Occipital lobe (tissue), 2 donors: ENCODE data around the gene PHF2. TPM values are rescaled to one million over a fixed set of nuclear protein-coding genes. Genes with fewer than 3 reads are reported as not detected.
A peak's percentile ranks its signal among the peaks of the same experiment; 100 is the strongest.

Experiments used
- DNase-seq: peaks from one replicate; lab custom pipeline; 2025; lab: John Stamatoyannopoulos, UW
- total RNA-seq: library from RNA; depleted of rRNA; stranded (reverse); fragments of >200 nt; gene quantifications from one replicate; pipeline ENCODE4 v1.2.3, GENCODE V29; 2014

PHF2 gene
- total RNA-seq, result 33.4 TPM

DNA sequence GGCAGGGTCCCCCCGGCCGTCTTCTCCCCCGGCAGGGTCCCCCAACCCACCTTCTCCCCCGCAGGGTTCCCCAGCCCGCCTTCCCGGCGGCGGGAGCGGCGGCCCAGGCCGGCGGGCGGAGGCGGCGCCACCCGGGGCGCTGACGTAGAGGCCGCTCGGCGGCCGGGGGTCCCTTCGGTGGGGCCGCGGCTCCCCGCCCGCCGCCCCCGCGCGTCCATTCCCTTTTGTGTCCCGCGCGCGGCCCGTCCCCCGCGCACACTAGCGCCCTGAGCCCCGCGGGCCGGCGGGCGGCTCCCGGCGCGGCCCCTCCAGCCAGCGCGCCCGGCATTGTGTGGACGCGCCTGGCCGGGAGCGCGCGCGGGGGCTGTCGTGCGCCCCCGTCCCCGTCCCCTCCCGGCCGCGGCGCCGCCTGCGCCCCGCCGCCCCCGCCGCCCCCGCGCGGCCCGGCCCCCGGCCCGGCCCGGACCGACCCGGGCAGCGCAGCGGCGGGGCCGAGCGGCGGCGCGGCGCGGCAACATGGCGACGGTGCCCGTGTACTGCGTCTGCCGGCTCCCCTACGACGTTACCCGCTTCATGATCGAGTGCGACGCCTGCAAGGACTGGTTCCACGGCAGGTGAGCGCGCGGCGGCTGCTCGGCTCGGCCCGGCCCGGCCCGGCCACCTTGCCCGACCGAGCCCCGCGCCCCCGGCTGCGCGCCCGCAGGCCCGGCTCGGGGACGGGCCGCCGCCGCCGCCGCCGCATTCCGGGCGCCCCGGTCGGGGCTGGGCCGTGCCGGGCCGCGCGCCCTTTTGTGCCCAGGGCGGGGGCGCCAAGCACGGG is at the start of gene PHF2:
PHF2 (plus strand) TSS at position 327 of the 820 bp plus-strand sequence; CDS start at position 517, 190 bp downstream.
- no peak for DNase-seq

DNA sequence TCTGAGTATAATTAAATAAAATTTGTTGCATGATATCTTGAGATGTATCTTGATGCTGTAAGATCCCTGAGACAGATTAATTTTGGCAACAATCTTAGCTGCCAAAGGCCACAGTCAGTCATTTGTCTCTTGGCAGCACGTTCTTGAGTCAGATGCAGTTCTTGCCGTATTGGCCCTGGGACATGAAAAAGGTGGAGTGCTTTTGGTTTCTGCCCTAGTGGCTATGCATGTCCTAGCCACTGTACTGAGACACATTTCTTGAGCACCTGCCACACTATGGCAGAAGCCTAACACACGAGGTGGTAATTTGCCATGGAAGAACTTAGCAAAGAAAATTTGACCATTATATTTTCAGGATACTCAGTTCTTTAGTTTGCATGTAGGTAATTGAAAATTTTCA is 45.0 kb upstream of the PHF2 start:
- no peak for DNase-seq

DNA sequence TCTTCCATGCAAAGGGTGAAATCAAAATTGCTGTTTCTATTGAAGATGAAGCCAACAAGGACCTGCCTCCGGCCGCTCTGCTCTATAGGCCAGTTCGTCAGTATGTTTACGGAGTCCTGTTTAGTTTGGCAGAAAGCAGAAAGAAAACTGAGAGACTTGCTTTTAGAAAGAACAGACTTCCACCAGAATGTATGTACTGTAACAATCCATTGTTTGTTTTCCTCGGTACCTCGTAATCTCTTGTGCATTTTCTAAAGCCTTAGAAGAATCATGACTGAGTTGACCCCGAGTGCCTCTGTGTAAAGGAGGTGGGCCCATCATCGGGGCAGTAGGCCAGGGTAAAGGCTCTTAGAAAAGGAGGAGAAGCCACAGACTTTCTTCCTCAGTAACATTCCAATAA is 44.2 kb upstream of the PHF2 start:
- no peak for DNase-seq

DNA sequence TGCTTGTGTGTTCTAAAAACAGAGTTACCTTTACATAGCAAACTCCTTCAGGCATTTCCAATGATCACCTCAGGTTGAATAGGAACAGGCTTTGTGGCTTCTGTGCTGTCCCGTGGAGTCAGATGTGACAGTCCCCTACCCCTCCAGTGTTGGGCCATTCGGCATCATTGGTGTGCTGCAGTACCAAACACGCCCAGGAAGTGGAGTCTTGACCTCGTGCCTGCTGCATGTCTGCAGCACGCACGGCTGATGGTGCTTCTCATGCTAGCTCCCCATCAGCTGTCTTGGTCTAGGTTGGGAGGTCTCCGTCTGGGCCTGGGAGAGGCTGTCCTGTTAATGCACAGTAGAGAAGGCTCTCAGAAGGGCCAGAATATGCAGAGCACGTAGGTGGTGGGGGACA is 42.5 kb upstream of the PHF2 start:
- DNase-seq, result no peak

DNA sequence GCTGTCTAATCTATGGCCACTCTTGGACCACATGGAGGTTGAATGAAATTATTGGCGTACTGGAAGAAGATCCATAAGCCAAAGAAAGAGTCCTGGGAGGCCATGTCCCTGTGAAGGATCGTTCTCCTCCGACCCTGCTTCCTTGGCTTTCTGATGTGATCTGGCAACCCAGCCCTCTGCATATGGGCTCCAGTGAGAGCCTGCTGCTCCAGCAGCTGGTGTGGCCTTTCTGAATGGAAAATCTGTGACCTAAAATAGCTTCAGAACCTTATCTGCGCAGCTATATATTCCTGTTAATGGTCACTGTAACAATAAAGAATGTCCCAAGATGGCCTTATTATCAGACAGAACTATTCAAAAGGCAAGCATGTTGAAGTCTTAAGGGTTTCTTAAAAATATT is 40.2 kb upstream of the PHF2 start:
- no peak for DNase-seq

DNA sequence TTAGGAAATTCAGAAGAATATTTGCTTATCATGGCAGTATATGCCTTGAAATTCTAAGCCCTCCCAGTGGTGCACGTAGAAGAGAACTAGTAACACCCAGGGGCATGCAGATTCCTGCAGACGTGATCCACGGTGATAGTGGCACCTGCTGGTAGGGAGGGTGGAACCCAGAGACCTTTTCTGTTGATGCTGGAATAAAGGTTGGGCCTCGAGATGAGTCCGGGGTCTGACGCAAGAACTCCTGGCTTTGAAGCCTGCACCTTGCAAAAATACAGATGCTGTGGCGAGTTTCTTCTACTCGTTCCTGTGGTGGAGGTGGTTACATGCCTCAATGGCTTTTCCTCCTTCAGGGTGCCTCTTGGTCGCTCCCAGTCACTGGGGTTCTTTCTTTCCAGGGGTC is 39.5 kb upstream of the PHF2 start:
- no peak for DNase-seq

DNA sequence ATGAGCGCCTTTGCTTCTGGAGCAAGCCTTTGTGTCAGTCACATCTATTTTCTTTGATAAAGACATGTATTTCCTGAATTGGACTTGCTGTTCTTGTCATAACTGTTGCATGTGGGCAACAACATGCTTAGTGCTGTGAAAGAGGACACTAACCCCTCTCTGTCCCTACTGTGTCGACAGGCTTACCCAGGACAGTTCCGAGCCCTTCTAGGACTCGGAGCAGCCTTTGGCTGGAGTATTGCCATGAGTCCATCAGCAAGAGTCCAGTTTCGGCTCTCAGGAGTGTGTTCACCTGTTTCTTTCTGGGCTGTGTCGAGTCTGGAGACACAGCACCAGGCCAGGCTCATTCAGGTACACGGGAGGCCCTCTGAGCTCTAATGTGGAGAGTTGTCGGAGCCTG is 36.1 kb upstream of the PHF2 start:
- DNase-seq, result no peak

DNA sequence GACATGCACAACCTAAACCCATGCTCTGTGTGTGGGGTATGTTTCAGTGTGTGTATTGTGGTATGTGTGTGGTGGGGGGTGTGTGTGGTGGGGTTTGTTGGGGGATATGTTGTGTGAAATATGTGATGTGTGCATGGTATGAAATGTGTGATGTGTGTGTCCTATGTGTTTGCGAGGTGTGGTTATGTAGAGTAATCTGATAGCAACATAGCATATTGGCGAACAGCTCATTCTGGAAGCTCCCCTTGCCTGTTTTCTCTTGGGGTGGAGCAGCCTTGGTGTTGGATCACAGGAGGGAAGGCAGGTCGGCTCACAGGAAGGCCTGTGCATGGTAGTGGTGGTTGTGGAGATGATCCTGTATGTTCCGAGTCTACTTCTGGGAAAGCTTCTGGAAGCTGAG is 35.4 kb upstream of the PHF2 start:
- no peak for DNase-seq

DNA sequence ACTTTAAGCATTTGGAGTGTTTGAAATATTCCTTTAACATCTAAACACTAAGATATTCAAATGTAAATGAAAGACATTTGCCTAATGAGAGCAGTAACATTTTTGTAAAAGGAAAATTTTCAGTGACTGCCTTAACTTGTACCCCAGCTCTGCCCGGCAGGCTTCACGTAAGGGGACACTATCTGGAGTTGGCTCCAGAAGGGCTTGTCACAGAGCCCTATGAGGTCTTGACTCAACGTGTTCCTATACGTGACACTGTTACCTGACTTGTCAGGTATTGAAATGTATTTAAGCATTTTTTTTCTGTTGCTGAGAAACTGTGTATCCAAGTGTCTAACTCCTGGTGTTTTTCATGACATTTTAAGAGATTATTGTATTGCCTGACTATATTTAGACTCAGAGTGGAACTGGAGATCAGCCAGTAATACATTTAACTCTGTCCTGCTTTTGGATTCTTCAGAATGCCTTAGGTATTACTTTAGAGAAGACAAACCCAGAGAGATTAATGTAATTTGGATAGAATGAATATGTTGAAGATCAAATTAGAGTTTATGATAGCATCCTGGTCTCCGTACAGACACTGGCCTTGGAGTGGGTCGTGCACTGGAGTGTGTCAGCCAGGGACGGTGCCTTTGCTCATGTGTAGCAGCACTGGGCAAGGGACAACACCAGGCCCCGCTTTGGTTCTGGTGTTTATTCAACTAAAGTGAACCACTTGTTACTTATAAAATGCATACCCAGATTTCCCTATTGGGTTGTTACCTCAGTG is 34.6 kb upstream of the PHF2 start:
- no peak for DNase-seq

DNA sequence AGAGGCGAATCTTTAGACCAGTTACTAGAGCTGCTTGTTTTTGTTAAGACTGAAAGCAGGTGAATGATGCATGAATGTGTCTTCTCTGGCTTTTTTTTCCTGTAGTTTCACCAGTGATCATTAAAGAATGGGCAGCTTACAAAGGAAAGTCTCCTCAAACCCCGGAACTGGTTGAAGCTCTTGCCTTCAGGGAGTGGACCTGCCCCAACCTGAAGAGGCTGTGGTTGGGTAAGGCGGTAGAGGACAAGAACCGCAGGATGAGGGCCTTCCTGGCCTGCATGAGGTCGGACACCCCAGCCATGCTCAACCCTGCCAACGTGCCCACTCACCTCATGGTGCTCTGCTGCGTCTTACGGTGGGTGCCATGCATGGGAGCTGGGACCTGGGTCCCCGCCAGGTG is 33.3 kb upstream of the PHF2 start:
- no peak for DNase-seq

DNA sequence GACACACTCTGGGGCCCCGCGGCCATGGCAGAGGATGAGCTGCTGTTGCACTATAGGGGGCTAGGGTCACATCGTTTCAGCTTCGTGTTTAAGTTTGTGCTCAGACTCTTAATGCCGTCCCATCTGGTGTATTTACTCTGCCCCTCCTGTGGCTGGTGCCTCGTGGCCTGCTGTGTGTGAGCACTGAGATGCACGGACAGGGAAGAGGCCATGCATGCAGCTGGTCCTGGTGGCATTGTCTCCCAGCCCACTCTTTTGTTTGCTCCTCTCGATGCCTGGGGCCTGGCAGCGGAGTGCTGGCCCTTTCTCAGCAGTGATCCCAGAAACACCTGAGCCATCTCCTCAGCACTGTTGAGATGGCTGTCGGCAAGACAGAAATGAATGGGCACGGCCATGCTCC is 30.0 kb upstream of the PHF2 start:
- DNase-seq, result no peak

DNA sequence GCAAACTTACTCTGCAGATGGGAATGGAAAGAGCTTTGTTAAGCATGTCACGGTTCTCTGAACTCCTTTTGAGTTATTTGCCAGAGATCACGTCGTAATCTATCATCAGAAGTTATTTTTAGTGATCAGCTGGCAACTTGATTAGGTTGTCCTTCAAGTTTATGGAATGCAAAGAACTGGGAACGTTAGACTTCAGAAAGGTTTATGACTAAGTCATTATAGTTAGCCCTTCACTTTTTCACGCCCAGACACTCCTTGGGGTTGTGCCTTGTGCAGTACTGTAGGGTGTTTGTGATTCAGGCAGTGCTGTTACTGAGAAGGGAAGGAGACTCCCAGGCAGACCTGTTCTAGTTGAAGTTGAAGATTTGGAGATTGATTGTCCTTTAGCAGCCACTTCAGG is 26.8 kb upstream of the PHF2 start:
- no peak for DNase-seq

DNA sequence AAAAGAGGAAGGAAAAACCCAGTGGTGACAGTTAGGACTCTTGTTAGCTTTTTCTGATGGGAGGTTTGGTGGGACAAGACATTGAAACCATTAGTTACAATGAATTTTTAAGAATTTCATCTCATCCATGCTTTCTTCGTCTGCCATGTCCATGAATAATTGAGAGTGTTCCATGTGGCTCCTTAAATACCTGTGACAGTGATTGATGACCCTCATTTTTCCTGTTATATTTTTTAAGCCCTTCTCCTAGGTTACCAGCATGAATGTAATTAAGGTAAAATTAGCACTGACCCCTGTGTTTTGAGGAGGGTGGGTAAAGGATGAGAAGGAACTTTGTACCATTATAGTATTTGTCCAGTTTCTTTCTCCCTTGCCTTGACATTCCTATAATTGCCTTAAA is 23.5 kb upstream of the PHF2 start:
- DNase-seq, result no peak

DNA sequence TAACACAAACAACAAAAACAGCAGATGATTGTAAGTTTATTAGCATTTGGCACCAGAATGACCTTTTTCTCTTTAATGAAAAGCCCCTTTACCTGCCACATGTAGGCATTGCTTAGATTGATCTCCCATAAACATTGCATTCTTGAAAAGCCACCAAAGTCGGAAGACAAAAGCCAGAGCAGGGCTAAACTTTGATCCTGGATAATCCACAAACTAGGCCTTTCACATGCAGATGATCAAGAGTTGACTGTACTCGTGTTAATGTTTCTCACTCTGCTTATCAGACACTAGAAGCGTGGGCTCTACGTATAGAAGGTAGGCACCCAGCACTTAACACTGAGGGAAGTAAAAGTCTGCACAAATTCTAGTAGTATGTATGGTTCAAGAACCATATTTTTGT is 21.0 kb upstream of the PHF2 start:
- DNase-seq, result no peak

DNA sequence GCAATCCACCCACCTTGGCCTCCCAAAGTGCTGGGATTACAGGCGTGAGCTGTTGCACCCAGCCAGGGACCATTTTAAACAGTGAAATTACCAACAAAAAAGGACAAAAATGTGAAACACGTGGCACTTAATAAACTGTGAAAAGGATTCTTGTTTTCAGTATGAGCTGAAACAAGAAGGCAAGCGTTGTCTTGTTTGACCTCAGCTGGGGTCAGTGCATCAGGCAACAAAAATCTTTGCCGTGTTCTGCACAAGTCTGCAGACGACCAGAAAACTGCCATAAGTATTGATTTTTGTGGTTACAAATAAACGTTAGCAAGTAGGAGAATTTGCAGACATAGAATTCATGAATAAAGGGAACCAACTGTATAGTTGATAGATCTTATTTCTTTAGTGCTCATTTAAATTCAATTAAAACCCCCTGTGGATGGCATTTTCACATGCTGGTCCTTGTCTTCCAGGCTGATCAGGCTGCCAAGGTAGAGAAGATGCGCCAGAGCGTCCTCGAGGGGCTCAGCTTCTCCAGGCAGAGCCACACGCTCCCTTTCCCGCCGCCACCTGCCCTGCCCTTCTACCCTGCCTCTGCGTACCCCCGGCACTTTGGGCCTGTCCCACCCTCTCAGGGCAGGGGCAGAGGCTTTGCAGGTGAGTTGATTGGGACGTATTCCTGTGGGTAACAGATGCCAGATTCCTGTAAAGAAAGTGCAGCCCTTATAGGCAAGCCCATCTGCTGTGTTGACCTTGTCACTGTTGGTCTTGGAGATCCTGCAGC is 18.8 kb upstream of the PHF2 start:
- DNase-seq, result no peak

DNA sequence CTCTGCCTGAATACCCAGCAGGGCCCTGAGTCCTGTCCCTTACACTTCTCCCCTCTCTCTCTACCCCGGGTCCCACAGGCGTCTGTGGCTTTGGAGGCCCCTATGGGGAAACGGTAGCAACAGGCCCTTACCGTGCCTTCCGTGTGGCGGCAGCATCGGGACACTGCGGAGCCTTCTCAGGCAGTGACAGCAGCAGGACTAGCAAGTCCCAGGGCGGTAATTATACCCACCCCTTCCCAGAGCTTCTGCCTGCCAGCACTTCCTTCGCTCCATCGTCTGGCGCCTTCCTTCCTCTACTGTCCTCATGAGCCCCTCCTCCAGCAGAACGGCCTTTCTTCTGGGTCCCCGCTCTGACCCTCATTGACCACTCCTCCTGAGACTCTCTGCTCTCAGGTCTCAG is 17.9 kb upstream of the PHF2 start:
- DNase-seq, result no peak

DNA sequence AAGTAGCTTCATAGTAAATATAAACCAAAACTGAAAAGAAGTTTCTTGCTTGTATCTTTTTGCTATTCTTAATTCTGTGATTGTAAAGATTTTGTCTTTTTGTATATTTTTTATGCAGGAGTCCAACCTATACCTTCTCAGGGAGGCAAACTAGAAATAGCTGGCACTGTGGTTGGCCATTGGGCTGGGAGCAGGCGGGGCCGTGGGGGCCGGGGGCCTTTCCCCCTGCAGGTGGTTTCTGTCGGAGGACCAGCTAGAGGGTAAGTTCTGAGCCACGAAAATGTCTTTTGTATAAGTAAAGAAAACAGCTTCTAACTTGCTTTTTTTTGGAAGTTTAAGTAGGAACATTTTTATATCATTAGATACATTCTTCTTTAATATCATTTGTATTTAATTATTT is 15.4 kb upstream of the PHF2 start:
- DNase-seq, result no peak

DNA sequence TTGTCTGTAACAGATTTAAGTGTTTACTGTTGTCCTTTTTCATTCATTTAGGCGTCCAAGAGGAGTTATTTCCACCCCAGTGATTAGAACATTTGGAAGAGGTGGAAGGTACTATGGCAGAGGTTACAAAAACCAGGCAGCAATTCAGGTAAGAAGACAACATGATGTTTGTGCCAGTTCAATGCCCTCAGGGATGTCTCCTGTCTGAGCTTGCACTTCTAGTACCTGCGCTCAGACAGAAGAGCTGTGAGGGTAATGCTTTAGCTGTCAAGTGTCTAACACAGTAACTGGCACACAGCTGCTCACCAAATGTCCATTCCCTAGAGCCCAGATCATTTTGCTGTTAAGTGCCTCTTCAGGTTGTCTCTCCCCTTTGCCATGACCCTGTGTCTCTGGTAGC is 14.2 kb upstream of the PHF2 start:
- DNase-seq, result no peak

DNA sequence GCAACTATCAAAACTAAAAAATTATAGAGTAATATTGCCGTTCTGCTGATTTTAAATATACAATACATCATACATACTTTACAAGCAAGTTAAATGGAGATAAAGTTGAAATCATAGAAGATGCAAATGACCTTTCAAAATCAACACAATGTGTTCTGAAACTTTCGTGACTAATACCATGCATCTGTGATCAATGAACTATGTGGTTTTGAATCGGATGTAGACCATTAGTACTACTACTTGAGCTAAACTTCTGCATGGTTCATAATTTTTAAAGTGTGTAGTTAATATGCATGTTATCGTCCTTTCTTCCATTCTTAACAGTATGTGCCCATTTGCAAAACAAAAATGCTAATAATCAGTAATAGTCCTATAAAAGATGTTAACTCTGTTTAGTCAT is 11.3 kb upstream of the PHF2 start:
- no peak for DNase-seq

DNA sequence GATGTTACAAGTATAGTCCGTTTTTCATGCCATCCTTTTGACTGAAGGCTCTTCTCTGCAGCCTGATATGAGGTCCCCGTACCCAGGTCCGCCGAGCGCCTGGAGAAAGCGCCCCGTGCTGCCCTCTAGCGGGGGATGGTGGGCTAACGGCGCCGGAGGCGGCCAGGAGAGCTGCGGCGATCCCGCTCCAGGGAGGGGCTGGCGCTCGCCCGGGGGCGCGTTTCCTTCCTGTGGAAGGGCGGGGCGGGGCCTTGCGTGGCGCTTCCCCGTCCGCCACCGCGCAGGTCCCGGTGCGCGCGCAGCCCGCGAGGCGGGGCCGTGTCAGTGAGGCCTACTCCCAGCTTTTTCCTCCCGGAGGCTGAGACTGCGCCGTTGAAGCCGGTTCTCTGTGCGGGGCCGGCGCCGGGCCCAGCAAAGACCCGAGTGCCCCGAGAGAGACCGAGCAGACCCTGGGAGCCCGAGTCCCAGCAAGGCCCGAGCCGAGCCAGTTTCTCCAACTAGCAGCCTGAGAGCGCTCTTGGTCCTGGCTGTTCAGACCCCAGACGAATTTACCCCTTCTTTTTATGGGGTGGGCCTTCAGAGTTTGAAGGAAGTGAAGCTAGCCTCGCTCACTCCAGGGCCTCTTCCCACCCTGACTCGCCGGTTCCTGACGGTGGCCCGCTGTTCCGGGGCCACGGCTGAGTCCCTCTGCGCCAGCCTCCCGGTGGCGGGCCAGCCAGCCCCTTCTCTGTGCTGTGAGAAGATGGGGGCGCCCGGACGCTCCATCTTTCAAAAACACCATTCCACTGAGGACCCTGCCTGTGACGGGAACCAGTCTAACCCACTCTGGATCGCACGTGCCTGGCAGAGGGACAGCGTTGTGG is 9.7 kb upstream of the PHF2 start:
- DNase-seq, result peak; percentile 98

DNA sequence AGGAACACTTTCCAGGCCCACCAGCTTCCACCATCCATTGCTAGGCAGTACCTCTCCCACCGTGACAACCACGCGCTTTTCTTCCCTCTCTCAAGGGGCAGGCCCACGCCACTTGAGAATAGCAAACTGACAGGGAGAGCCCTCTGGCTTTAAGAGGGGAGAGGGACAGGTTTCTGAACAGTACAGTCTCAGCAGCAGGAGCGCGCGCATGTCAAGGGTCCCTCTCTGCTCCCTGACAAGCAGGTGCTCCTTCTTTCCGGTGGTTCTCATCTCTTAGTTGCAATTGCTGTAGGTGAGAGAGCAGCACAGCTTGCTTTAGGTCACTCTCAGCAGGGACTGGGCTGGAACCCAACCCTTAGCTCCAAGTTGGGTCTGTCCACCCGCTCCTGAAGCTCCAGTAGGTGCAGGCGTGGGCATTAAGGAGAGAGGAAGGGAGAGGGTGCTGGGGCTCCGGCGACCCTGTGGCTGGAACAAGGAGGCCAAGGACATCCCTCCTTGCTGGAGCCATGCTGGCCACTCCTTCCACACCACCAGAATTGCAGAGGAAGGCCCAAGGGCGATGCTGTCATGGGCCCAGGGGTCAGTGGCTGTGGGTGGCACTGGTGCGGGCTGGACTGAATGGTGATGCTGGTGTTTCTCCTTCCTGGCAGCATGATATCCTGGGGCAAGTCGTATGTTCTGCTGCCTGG is 9.0 kb upstream of the PHF2 start:
- DNase-seq, result no peak
